GM18498 (cell line): Measurements from ENCODE around the gene SPATA6L.
"Not testable (repeated sequence)": the region's sequence is repeated elsewhere in the genome, so short reads cannot be mapped to it uniquely, and the experiment has no call there.

ENCODE experiments used
- ATAC-seq: cut with Tn5 transposase; IDR thresholded peaks from one replicate; pipeline ENCODE4 v1.9.1; 2021; ENCODE audit warnings: mild to moderate bottlenecking, moderate library complexity; ENCODE audit not compliant: unreplicated experiment

Gene SPATA6L

DNA sequence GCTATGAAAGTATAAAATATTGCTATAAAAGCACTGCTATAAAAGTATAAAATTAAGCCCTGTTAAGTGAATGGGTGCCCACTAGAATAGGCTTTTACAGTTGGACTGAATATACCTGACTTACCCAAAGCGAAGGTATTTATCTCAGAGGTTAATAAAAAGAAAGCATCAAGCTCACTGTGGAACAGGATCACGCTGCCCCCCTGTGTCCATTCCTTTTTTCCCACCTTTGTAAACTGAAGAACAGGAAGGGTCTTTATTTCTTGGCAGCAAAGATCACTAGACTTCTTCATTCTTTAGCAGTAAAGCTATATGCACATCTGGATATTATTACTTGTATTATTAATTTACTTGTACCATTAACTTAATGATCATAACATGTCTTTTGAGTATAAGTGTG lies 26.3 kb downstream of the SPATA6L start:
- ATAC-seq, result no peak

DNA sequence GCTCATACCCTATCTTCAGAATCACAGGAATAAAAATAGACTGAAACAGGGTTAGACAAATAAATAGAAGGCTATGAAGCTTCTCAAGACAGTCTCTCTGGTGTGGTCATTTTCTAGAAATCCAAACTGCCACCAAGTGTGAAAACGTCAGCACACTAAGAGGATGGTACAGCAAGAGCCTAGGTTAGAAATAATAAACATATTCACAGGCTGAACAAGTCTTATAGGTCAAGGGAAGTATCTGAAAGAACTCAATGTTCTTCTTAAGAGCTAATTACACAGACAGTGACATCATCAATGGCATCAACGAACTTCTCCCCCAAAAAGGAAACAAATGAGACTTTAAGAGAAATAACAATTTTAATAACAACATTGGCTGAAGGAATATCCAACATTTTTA lies 26.9 kb downstream of the SPATA6L start:
- ATAC-seq, result no peak

DNA sequence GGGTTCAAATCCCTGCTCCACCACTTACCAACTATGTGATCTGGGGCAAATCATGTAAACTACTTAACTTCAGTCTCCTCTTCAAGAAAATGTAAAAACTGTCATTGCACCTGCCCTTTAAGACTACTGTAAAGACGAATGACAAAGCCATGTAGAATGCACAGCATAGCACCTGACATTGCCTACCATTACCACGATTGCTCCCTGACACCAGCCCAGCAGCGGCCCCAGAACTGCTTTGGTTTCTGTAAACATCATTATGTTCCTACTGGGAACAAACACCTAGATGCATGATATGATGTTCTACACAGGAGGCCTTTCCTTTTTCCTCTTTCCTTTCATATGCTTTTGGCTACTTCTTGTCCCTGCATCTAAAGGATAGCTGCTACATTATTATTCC lies 27.3 kb downstream of the SPATA6L start:
- no peak for ATAC-seq

DNA sequence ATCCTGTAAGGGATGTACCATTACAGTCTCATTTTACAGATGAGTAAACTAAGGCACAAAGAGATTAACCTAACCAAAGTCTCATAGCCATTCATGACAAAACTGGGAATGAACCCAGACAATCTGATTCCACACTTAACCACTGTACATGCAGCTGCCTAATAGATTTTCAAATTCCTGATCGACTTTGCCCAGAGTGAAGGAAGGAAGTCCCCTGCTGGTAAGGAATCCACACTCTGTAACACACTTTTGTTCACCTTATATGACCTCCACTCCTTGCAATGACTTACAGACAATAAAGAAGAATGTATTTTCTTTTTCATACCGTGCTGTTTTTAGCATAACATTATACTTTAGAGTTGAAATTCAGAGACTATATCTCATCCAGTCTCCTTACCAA lies 35.4 kb downstream of the SPATA6L start:
- ATAC-seq, result no peak

DNA sequence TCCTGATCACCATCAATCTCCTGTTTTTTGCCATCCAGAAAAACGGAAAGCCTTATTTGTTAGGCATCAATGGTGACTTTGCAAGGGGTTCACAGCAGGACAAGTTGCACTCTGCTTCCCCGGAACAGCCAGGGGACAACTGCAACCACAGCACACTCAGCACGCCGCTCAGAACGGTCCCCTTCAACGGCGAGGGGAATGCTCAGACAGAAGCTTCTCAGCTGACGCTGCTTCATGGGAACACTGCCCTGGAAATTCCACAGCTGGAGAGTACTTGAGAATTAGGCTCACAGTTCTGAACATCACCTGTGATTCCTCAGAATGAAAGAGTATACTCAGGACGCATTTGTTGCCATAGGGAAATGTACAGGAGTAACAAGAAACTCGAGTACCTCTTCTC lies 44.3 kb downstream of the SPATA6L start:
- no peak for ATAC-seq

DNA sequence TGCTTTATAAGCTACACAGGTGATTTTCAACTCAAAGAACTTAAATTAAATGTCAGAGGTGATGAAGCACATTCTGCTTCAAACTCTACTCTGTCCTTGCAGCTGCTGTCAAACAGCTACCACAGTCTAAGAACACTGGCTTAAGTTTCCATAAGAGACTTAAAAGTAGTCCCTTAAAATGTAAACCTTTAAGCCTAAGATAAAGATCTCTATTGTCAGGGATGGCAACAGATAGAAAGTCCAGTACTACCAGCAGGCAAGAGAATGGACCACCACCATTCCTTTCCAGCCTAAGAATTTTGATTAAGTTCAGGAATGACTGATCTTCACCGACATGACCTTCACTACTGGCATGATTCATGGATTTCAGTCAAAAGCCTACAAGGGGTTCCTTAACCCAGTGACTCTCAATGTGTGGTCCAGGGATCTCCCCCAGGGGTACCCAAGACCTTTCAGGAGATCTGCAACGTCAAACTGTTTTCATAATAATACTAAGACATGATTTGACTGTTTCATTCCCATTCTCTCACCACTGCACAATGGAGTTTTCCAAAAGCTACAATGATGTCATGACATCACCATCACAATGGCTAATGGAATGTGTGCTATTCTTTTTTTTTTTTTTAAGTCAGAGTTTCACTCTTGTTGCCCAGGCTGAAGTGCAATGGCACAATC lies 45.3 kb downstream of the SPATA6L start:
- no peak for ATAC-seq

DNA sequence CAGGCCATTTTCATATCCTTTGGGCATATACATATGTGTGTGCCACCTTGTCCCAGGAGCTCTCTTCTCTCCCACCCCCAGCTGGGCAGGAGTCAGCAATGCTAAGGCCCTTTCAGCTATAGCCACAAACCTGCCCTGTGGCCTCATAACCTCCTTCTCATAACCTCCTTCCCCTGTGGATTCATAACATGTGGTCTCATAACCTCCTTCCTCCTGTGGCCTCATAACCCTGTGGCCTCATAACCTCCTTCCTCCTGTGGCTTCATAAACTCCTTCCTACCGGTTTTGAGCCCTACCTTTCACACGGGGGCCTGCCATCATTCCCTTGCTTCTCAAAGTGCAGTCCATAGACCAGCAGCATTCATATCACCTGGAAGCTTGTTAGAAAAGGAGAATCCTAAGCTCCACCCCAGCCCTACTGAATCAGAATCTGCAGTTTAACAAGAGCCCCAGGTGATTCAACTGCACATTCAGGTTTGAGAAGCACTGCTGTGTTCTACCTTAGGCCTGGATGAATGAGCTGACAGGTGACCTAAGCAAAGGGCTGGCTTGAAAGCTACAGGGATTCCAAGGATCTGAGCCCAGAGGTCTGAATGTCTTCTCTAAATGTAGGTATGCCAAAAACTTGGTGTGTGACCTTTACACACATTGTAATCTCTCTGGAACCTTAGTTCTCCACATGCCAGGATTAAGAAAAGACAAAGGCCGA lies 46.1 kb downstream of the SPATA6L start:
- no peak for ATAC-seq

DNA sequence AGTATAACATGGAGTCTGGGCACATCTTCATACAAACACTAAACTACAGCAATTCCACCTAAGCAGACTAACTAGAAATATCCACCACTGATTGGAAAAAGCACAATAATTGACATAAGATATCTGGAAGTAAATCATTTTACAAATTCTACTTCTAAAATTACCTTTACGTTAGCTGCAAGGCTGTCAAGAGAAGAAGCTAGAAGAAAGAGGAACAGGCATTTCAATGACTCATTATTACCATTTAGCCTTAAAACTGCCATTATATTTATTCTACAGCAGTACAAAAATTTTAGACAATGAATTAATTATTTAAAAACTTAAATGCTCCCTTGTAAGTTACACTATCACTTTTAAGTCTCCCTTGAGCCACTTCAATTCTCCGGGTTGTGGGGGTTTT lies 47.6 kb downstream of the SPATA6L start:
- no peak for ATAC-seq

DNA sequence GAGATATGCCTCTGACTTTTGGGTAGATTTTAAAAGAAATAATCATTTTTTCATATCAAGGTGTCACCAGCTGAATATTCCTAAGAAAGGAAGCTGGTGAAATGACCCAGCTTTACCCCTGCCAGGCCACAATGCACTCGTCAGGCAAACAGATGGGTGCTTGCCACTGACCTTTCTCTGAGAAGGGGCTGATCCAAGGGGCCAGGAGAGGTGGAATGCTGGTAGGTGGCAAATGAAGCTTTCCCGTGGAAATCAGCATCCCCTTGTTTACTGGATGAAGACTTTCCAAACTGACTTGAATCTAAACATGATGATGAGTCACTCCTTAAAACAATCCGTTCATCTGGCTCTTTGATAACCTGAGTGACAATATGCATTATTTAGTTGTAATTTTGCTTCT lies 48.5 kb downstream of the SPATA6L start:
- ATAC-seq, result no peak

DNA sequence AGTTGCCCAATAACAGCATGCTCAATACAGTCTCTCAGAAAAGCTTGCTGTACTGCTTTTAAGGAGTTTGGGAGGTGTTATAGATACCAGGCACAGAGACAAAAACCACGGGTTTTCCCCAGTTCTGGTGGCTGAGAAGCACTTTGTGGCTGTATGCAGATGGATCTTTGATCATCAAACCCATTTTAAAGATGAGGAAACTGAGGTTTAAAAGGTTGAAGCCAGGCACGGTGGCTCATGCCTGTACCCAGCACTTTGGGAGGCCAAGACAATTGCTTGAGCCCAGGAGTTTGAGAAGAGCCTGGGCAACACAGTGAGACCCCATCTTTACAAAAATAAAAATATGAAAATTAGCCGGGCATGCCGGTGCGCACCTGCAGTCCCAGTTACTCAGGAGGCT lies 50.5 kb downstream of the SPATA6L start:
- ATAC-seq, result no peak

DNA sequence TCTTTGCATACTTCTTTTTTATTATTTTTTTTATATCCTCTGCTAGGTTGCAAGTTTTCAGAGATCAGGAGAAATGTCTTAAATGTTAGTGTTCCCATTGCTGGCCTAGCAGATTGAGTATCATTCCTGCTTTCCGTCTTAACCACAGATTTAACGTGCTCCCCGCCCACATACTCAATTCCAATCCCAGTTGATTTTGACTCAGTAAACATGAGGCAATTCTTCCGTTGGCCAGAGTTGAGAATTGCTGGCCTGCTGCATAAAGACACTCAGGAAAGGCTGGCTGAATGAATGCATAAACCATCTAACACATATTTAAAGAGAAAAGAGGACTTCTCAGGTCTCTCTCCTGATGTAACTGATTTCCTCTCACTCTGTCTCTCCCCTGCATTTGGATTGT lies 51.0 kb downstream of the SPATA6L start:
- ATAC-seq, result no peak

DNA sequence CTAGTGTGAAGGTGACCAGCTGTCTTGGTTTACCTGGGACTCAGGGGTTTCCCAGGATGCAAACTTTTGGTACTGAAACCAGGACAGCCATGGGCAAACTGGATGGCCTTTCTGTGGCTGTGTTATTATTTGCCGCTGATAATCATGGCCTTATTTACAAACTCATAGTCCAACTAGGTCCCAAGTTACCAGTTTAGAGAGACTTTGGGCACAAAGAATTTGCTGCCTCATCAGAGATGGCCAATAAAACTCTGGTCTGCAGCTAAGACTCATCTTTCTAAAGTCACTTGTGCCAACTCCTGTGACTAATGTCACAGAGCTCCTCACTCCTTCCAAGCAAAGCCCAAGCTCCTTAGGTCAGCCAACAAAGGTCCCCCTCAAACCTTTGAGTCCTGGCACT lies 51.7 kb downstream of the SPATA6L start:
- ATAC-seq, result no peak

DNA sequence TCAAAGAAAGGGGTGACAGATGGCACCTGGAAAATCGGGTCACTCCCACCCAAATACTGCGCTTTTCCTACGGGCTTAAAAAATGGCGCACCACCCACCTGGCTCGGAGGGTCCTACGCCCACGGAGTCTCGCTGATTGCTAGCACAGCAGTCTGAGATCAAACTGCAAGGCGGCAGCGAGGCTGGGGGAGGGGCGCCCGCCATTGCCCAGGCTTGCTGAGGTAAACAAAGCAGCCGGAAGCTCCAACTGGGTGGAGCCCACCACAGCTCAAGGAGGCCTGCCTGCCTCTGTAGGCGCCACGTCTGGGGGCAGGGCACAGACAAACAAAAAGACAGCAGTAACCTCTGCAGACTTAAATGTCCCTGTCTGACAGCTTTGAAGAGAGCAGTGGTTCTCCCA lies 60.2 kb downstream of the SPATA6L start:
- ATAC-seq, result not testable (repeated sequence)

DNA sequence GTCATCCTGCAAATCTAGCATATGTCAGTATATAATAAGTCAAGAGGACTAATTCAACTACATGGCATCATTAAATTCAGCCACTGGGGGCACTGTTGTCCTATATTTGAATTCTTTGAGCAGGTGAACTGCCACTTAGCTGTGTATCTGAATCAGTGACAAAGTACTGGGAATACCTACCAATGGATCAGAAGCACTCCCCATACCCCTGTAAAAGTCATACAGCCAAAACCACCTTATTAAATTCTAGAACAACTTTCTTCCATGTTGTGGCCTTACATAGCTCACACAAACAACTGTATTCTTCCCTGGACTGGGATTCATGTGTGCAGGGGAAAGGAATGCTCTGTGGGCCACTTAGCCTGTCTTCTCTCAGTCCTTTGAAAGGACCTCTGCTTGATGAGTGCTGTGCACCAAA lies 61.6 kb downstream of the SPATA6L start:
- ATAC-seq, result peak; percentile 82

DNA sequence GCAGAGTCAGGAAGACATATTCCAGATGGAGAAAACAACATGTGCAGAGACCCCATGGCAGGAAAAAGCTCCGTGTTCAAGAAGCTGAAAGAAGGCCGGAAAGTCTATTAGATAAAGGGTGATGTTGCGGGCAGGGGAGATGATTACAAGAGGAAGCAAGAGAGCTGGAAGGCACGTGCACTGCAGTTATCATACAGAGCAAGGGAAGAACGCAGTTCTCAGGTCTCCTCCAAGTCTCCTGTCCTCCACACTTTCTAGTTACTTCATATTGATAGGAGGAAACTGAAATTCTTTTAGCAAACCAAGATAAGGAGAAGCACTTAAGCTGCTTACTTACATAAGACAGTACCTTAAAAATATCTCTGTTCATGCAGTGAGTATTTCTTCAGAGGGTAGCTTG lies 62.5 kb downstream of the SPATA6L start:
- ATAC-seq, result no peak

DNA sequence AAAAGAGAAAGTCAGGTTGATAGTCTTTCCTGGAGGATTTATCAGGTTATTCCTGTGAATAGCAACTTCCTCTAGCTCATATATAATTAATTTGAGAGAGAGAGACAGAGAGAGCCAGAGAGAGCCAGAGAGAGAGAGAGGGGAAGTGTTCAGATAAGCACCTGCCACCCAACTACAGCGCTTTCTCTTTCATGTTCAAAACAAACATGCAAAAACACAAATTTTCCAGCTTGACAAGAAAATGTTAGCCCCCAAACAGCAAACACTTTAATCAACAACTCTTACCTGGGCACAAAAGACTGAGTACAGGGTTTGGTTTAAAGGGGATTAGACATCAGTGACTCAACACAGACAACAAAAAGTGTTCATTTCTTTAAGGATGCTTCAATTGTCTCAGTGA lies 65.9 kb downstream of the SPATA6L start:
- peak; percentile 66 for ATAC-seq

DNA sequence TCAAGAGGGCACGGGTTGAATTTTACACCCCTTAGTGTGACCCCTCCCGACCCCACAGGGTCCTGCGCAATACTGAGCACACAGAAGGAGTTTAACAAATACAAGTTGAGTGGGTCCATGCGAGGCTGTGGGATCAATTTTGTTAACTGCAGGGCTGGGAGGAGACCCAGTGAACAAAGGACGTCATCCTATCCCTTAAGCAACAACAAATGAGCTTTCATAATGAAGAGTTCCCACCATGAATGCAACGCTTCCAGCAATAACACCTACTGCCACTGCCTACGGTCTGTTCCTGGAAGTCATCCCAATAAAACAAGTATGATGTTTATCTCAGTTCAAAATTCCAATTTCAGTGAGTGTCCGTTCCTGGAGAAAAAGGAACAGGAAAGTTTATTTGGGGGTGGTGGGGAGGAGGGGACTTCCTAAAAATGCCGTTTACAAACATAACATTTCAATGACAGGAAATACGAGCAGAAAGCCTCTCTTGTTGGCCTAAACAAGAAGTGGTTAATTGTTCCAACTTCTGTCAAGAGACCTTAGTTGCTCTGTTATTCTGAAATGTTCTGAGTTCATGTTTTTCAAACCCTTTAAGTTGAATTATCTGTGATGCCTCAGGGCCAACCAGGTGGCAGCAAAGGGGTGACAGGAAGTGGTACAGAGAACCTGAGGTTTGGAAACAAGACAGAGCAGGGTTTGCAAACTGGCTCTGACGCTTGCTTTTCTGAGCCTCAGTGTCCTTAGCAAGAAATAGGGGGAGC lies 69.9 kb downstream of the SPATA6L start:
- ATAC-seq, result peak; percentile 59

DNA sequence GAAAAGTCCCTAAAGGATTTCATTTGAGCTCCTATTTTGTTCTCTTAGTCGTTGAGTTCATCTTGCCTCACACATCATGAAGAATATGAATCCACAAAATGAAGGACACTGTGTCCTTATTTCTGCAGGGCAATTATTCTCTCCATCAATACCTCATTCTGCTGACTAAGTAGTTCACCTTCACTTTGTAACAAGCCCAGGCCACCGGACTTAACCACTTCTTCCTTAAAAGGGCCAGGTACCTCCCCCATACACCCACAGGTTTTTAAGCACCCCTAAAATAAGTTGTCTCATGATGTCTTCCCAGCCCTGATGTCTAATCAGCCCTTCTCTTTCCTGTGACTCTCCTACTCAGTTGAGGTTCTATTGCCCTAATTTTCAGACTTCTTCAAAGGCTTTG lies 71.3 kb downstream of the SPATA6L start:
- no peak for ATAC-seq

DNA sequence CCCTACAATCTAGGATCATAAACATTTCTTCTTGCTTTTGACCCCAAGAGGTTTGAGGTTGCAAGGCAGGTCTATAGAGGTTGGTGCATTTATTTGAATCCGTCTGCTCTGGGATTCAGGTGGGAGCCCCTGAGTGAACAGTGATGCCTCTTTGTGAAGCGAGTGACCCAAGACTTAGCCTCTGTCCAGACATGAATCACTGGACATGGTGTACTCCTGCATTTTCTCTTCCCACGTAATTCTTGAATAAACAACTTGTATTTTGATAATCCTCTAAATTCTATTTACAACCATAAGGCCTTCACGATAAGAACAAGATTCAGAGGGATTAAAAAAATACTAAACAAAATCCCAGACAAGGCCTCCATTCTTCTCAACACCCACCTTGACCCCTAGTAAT lies 71.7 kb downstream of the SPATA6L start:
- ATAC-seq, result no peak

DNA sequence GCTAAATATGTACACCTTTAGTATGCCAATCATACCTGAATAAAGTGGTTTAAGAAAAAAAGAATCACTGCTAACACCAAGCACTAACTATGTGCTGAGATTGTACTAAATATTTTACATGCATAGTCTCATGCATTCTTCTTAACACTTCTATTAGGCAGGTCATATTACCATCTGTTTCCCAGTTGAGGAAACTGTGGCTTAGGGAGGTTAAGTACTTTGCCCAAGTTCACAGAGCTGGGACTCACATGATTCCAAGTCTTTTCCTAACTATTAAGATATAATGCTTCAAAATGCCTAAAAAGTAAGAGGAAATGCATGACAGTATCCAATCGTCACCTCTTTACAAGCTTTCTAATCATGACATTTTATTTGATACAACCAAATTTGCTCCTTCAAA lies 73.4 kb downstream of the SPATA6L start:
- ATAC-seq, result no peak

DNA sequence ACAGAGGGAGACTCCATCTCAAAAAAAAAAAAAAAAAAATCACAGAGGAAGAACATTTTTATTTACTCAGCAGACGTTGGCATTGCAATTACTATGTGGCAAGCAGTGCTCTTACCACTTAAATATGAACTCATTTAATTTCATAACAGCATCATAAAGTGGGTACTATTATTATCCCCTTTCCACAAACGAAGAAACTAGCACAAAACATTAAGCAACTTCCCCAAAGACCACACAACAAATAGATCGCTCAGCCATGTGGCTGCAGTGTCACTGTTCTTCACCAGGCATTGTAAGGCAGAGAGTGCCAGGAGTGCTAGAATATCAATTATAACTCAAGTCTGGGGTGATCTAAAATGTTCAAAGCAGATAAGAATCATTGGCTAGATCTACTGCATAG lies 74.0 kb downstream of the SPATA6L start:
- ATAC-seq, result no peak

DNA sequence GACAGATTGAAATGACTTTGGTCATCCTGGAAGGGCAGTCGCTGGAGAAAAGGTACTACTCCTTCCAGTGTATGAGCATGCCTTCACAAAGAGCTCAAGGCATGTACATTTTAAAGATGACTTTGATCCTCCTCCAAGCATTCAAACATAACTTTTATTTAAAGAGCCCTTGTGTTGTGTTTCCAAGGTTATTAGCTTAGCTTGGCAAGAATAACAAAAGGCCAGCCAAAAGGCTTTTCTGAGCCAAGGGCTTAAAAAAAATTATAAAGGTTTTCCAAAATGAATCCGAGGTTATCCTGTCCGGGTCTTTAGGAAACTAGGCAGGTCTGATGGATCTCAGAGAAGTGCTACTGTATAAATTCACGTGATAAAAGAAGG lies 75.2 kb downstream of the SPATA6L start:
- no peak for ATAC-seq
